Left cardiac atrium (tissue), 4 donors: ENCODE results near the gene CCDC183. TPM values are rescaled to one million over a fixed set of nuclear protein-coding genes. Genes with fewer than 3 reads are reported as not detected.
"Not testable (repeated sequence)": the region's sequence is repeated elsewhere in the genome, so short reads cannot be mapped to it uniquely, and the experiment has no call there.

Experiments
- ATAC-seq, 2 donors: fragments of 200-7000 bp; cut with Tn5 transposase; one replicate each; pipeline ENCODE4 v1.9.1; 2020; ENCODE audit warnings: mild to moderate bottlenecking in 2 of 2, moderate library complexity in 2 of 2
- DNase-seq: peaks from one replicate; pipeline ENCODE4 v3.0.0-alpha.2; 2020
- intact Hi-C, 2 donors: fragments of 100-400 bp; cut with DNase I; formaldehyde crosslinking; loops; one replicate each; pipeline versions ENCODE4 v1.14.1 to v1.15.1; 2022 to 2023
- total RNA-seq, 2 donors: library from RNA; stranded (reverse); fragmentation: NEBNext Ultra II Directional; extraction: Animal tissue kit (Norgen Biotek cat#: 25700); gene quantifications; one replicate each; pipeline ENCODE4 v1.2.1, GENCODE V29; 2021
- donor health status: DM: no; HTN: yes; CAD: no.
- donor health status: DM: no; HTN: yes; CAD: no; lungs with severe emphysema.
- donor health status: DM: yes; HTN: yes; CAD: no.
- donor health status: Dilated cardiomyopathy.

CCDC183 gene
- total RNA-seq, 2 donors from 2014 or later: 1.1 to 1.6 TPM

- no peak for ATAC-seq
- no peak for DNase-seq
- intact Hi-C loops: no loop called here
Measured at GRCh38 chr9:136759436-136760325, 36.5 kb upstream of the CCDC183 start.

GRCh38 chr9:136760424-136760823 is 35.7 kb upstream of the CCDC183 start:
- DNase-seq (no peak), ATAC-seq (no peak)
- intact Hi-C loops: no loop called here

- ATAC-seq (peak; percentile 39 to 45), DNase-seq (peak; percentile 61)
- intact Hi-C loops: not testable (repeated sequence)
Measured at GRCh38 chr9:136760834-136761544, 35.1 kb upstream of the CCDC183 start.

GRCh38 chr9:136761545-136761981 is 34.6 kb upstream of the CCDC183 start:
- DNase-seq (no peak), ATAC-seq (no peak)
- intact Hi-C loops: no loop called here

- intact Hi-C loops: no loop called here
- DNase-seq: no peak
- no peak for ATAC-seq
Measured at GRCh38 chr9:136762221-136762691, 33.9 kb upstream of the CCDC183 start.

GRCh38 chr9:136762915-136763648 is 33.1 kb upstream of the CCDC183 start:
- intact Hi-C loops: no loop called here
- ATAC-seq: peak; percentile 8 to 60

GRCh38 chr9:136763649-136764035 is 32.5 kb upstream of the CCDC183 start:
- ATAC-seq (no peak), DNase-seq (no peak)
- intact Hi-C loops: no loop called here

More at GRCh38 chr9:136762915-136763648, 33.1 kb upstream of the CCDC183 start:
- peak; percentile 71 for DNase-seq

- DNase-seq (no peak), ATAC-seq (no peak)
- intact Hi-C loops: no loop called here
Measured at GRCh38 chr9:136764301-136764891, 31.7 kb upstream of the CCDC183 start, which contains the start of gene LCN15. LCN15 (minus strand) TSS chr9:136764518; CDS start chr9:136764488, 30 bp downstream.

- peak in 1 of 2 donors; percentile 53 for ATAC-seq
- intact Hi-C loops: no loop called here
- DNase-seq: peak; percentile 69
Measured at GRCh38 chr9:136765041-136765440, 31.1 kb upstream of the CCDC183 start.

- intact Hi-C loops, DNase-seq, ATAC-seq: not testable (repeated sequence)
Measured at GRCh38 chr9:136765745-136766409, 30.3 kb upstream of the CCDC183 start.

- DNase-seq: peak; percentile 69
- intact Hi-C loops, ATAC-seq: not testable (repeated sequence)
Measured at GRCh38 chr9:136766410-136767120, 29.6 kb upstream of the CCDC183 start.

- ATAC-seq (peak; percentile 26 to 68), DNase-seq (no peak)
- intact Hi-C loops: no loop called here
Measured at GRCh38 chr9:136769710-136770191, 26.4 kb upstream of the CCDC183 start.

GRCh38 chr9:136771907-136772415 is 24.2 kb upstream of the CCDC183 start:
- DNase-seq (no peak), ATAC-seq (no peak)
- intact Hi-C loops: no loop called here

- DNase-seq (no peak), ATAC-seq (peak in 1 of 2 donors; percentile 70)
- intact Hi-C loops: no loop called here
Measured at GRCh38 chr9:136773386-136774044, 22.6 kb upstream of the CCDC183 start.

- DNase-seq (no peak), ATAC-seq (no peak)
- intact Hi-C loops: no loop called here
Measured at GRCh38 chr9:136774416-136775045, 21.6 kb upstream of the CCDC183 start.

GRCh38 chr9:136775191-136775590 is 20.9 kb upstream of the CCDC183 start:
- no peak for ATAC-seq
- DNase-seq: no peak
- intact Hi-C loops: no loop called here
